HCT116 (cell line): ENCODE measurements around the gene DHCR7. TPM values are rescaled to one million over a fixed set of nuclear protein-coding genes. Genes with fewer than 3 reads are reported as not detected.

ENCODE experiments used
- ATAC-seq: fragments of 200-7000 bp; cut with Tn5 transposase; 2 replicates; pipeline ENCODE4 v1.9.1; 2020; ENCODE audit warnings: mild to moderate bottlenecking, moderate library complexity
- BruUV-seq: library from RNA; stranded (reverse); fragments of 400-500 nt; replicated peaks from 2 replicates; lab custom pipeline; 2021; lab: Mats Ljungman, UMichigan
- CTCF ChIA-PET: fragments of 300-600 bp; sonication (Branson Sonifier 250); formaldehyde crosslinking; loops from one replicate; lab custom pipeline; 2021; ENCODE audit warnings: antibody characterized with exemption; lab: Charles Lee
- POLR2A ChIA-PET: fragments of 300-600, 350-600 bp; sonication (Branson Sonifier 250); formaldehyde crosslinking; loops from one replicate; lab custom pipeline; 2021; ENCODE audit warnings: antibody characterized with exemption; lab: Charles Lee
- RAD21 ChIA-PET, 2 experiments: fragments of 300-600 bp; sonication (Branson Sonifier 250); formaldehyde crosslinking; loops; one replicate each; lab custom pipeline; 2023; ENCODE audit warnings: low total read pairs in 2 of 2; ENCODE audit not compliant: uncharacterized antibody in 2 of 2, unreplicated experiment in 2 of 2, low non-redundant PET in 1 of 2; lab: Charles Lee
- DNase-seq: peaks from one replicate; pipeline ENCODE4 v3.0.0-alpha.2; 2010; ENCODE audit warnings: low read depth, low spot score
- H2AFZ ChIP-seq: fragments of 200-600 bp; shearing (Covaris generic), sonication (generic); 2 replicates; pipeline ENCODE4 v1.6.1; 2017; ENCODE audit warnings: low read depth, mixed run types, mixed read lengths, antibody characterized with exemption, low read length; ENCODE audit not compliant: poor library complexity, severe bottlenecking
- H3K27ac ChIP-seq: 2 replicates; pipeline ENCODE4 v1.5.1; 2012; ENCODE audit warnings: low read depth, low read length
- H3K27me3 ChIP-seq: fragments of 200-600 bp; sonication (generic); 2 replicates; pipeline ENCODE4 v1.6.1; 2016; ENCODE audit warnings: mixed run types, low read length, mixed read lengths; ENCODE audit not compliant: insufficient read depth
- H3K36me3 ChIP-seq, 2 experiments: fragments of 200-500 bp in 1 of 2; fragments of 200-600 bp in 1 of 2; sonication (Bioruptor generic) in 1 of 2; sonication (generic) in 1 of 2; 2 replicates each; pipeline versions ENCODE4 v1.5.1 to v1.6.1; 2014 to 2016; ENCODE audit warnings: low read length in 2 of 2, inconsistent platforms in 1 of 2, mixed read lengths in 1 of 2, mixed run types in 1 of 2; ENCODE audit not compliant: insufficient read depth in 2 of 2, control insufficient read depth in 1 of 2
- H3K4me1 ChIP-seq, 2 experiments: fragments of 200-600 bp in 1 of 2; sonication (generic) in 1 of 2; 2 replicates each; pipeline versions ENCODE4 v1.5.1 to v1.6.1; 2012 to 2017; ENCODE audit warnings: low read length in 2 of 2, inconsistent platforms in 1 of 2, mild to moderate bottlenecking in 1 of 2, mixed read lengths in 1 of 2, mixed run types in 1 of 2, moderate library complexity in 1 of 2; ENCODE audit not compliant: insufficient read depth in 2 of 2, control insufficient read depth in 1 of 2
- H3K4me2 ChIP-seq: fragments of 200-600 bp; sonication (generic); 2 replicates; pipeline ENCODE4 v1.6.1; 2017; ENCODE audit warnings: mixed run types, low read length, mixed read lengths
- H3K4me3 ChIP-seq, 2 experiments: fragments of 200-600 bp in 1 of 2; sonication (generic) in 1 of 2; replicated peaks in 1 of 2; 2 replicates each; pipeline ENCODE4 v1.5.1; 2011 to 2016; ENCODE audit warnings: low read length in 2 of 2, control low read depth in 1 of 2, low read depth in 1 of 2, mild to moderate bottlenecking in 1 of 2, mixed read lengths in 1 of 2, mixed run types in 1 of 2
- H3K79me2 ChIP-seq: fragments of 200-600 bp; sonication (generic); 2 replicates; pipeline ENCODE4 v1.6.1; 2017; ENCODE audit warnings: mild to moderate bottlenecking, mixed run types, low read length, moderate library complexity, mixed read lengths; ENCODE audit not compliant: insufficient read depth
- H3K9ac ChIP-seq: fragments of 200-600 bp; sonication (generic); 2 replicates; pipeline ENCODE4 v1.6.1; 2016; ENCODE audit warnings: low read length, mixed read lengths
- H3K9me2 ChIP-seq: fragments of 200-600 bp; sonication (generic), shearing (Covaris generic); 2 replicates; pipeline ENCODE4 v1.6.1; 2017; ENCODE audit warnings: mixed run types, mild to moderate bottlenecking, moderate library complexity; ENCODE audit not compliant: insufficient read depth
- H3K9me3 ChIP-seq, 2 experiments: fragments of 200-500 bp in 1 of 2; fragments of 200-600 bp in 1 of 2; sonication (Bioruptor generic) in 1 of 2; sonication (generic) in 1 of 2; 2 replicates each; pipeline ENCODE4 v1.6.1; 2014 to 2017; ENCODE audit warnings: low read length in 2 of 2, mixed read lengths in 2 of 2, inconsistent platforms in 1 of 2, low read depth in 1 of 2, mild to moderate bottlenecking in 1 of 2, mixed run types in 1 of 2, moderate library complexity in 1 of 2; ENCODE audit not compliant: control insufficient read depth in 1 of 2, insufficient read depth in 1 of 2
- H4K20me1 ChIP-seq: fragments of 200-600 bp; sonication (generic), shearing (Covaris generic); 2 replicates; pipeline ENCODE4 v1.6.1; 2017; ENCODE audit warnings: mixed run types, mild to moderate bottlenecking, moderate library complexity; ENCODE audit not compliant: insufficient read depth
- CBX3 ChIP-seq: IDR thresholded peaks from 2 replicates; pipeline ENCODE4 v1.6.1; 2012; ENCODE audit warnings: low read depth
- CEBPB ChIP-seq: IDR thresholded peaks from 2 replicates; pipeline ENCODE4 v1.6.1; 2012; ENCODE audit warnings: low read depth
- EGR1 ChIP-seq: IDR thresholded peaks from 2 replicates; pipeline ENCODE4 v1.6.1; 2012; ENCODE audit warnings: low read depth
- ELF1 ChIP-seq: IDR thresholded peaks from 2 replicates; pipeline ENCODE4 v1.6.1; 2012; ENCODE audit warnings: low read depth, borderline replicate concordance
- EZH2 ChIP-seq: fragments of 200-600 bp; sonication (generic); IDR thresholded peaks from 2 replicates; pipeline ENCODE4 v1.6.1; 2017; ENCODE audit warnings: antibody characterized with exemption, mixed run types
- EZH2phosphoT487 ChIP-seq: fragments of 200-600 bp; IDR thresholded peaks from 2 replicates; pipeline ENCODE4 v1.6.1; 2018; ENCODE audit warnings: antibody characterized with exemption, borderline replicate concordance
- FOSL1 ChIP-seq: IDR thresholded peaks from 2 replicates; pipeline ENCODE4 v1.6.1; 2012; ENCODE audit warnings: low read depth
- JUND ChIP-seq: IDR thresholded peaks from 2 replicates; pipeline ENCODE4 v1.6.1; 2012
- POLR2A ChIP-seq: IDR thresholded peaks from 2 replicates; pipeline ENCODE4 v1.7.0; 2011; ENCODE audit warnings: borderline replicate concordance; ENCODE audit not compliant: insufficient read depth, insufficient read length; ENCODE audit errors: extremely low read depth
- POLR2AphosphoS5 ChIP-seq: IDR thresholded peaks from 2 replicates; pipeline ENCODE4 v1.6.1; 2011; ENCODE audit warnings: mild to moderate bottlenecking, low read depth, low read length, moderate library complexity
- RAD21 ChIP-seq: IDR thresholded peaks from 2 replicates; pipeline ENCODE4 v1.6.1; 2012; ENCODE audit warnings: low read depth, mild to moderate bottlenecking
- SIN3A ChIP-seq: IDR thresholded peaks from 2 replicates; pipeline ENCODE4 v1.6.1; 2012; ENCODE audit warnings: low read depth
- SP1 ChIP-seq: IDR thresholded peaks from 2 replicates; pipeline ENCODE4 v1.6.1; 2012; ENCODE audit warnings: low read depth
- SRF ChIP-seq: IDR thresholded peaks from 2 replicates; pipeline ENCODE4 v1.6.1; 2012; ENCODE audit warnings: low read depth
- TCF7L2 ChIP-seq: IDR thresholded peaks from 2 replicates; pipeline ENCODE4 v1.7.0; 2011; ENCODE audit warnings: borderline replicate concordance, inconsistent platforms; ENCODE audit not compliant: insufficient read depth, insufficient read length; ENCODE audit errors: extremely low read depth
- YY1 ChIP-seq: IDR thresholded peaks from 2 replicates; pipeline ENCODE4 v1.6.1; 2011; ENCODE audit warnings: low read length, low read depth, moderate library complexity, mild to moderate bottlenecking; ENCODE audit not compliant: insufficient replicate concordance; ENCODE audit errors: extremely low read depth
- ZBTB33 ChIP-seq: IDR thresholded peaks from 2 replicates; pipeline ENCODE4 v1.6.1; 2011; ENCODE audit warnings: mild to moderate bottlenecking, low read length, moderate library complexity; ENCODE audit not compliant: insufficient replicate concordance; ENCODE audit errors: extremely low read depth
- ZFX ChIP-seq: fragments of 450-650 bp; IDR thresholded peaks from 2 replicates; pipeline ENCODE4 v1.6.1; 2017
- intact Hi-C: fragments of 100-400 bp; cut with micrococcal nuclease; formaldehyde crosslinking; loops from 2 replicates; pipeline ENCODE4 v1.10.0; 2022
- total RNA-seq: library from RNA; stranded (reverse); gene quantifications from one replicate; pipeline ENCODE4 v1.2.1, GENCODE V29; 2021; ENCODE audit not compliant: unreplicated experiment
- TF ChIP-seq, protein P1 (sequence below), 3 experiments: fragments of 200-600 bp in 1 of 3; sonication (generic) in 1 of 3; IDR thresholded peaks in 2 of 3; conservative IDR thresholded peaks in 1 of 3; 2 replicates each; pipeline ENCODE4 v1.5.1; 2012 to 2017; ENCODE audit warnings: low read depth in 2 of 3, low read length in 2 of 3, antibody characterized with exemption in 1 of 3, borderline replicate concordance in 1 of 3, control low read depth in 1 of 3, mild to moderate bottlenecking in 1 of 3, mixed read lengths in 1 of 3, mixed run types in 1 of 3, moderate library complexity in 1 of 3; ENCODE audit not compliant: insufficient read depth in 1 of 3
- TF ChIP-seq, protein P2 (sequence below): IDR thresholded peaks from 2 replicates; pipeline ENCODE4 v1.6.1; 2012

Gene DHCR7
- total RNA-seq, 1 experiment from 2014 or later, result 115 TPM

- Histone ChIP-seq H2AFZ (no peak overlapping the region), H3K27me3 (no peaks in the 10 kb centered on the region), H3K4me1 (no peaks in the 10 kb centered on the region), H3K36me3 (peaks cover 0 to 5% of the 10 kb centered on the region in 2 experiments; a peak in 1 of 4 replicates), H3K4me2 (no peak overlapping the region), H3K9me2 (no peaks in the 10 kb centered on the region), H4K20me1 (no peaks in the 10 kb centered on the region), H3K9me3 (no peaks in the 10 kb centered on the region), H3K4me3 (no peak overlapping the region), H3K79me2 (no peaks in the 10 kb centered on the region), H3K27ac (no peak overlapping the region), H3K9ac (no peak overlapping the region)
- BruUV-seq, result no TSS peak
- TF ChIP-seq CEBPB (no peak), EZH2phosphoT487 (no peak), SRF (no peak), YY1 (no peak), POLR2A (no peak), EGR1 (no peak), ELF1 (no peak), ZBTB33 (no peak), ZFX (no peak), EZH2 (no peak), TCF7L2 (no peak), POLR2AphosphoS5 (no peak), CBX3 (no peak), SP1 (no peak), RAD21 (no peak), SIN3A (no peak), FOSL1 (no peak), JUND (no peak)
- TF ChIP-seq, protein P1, sequence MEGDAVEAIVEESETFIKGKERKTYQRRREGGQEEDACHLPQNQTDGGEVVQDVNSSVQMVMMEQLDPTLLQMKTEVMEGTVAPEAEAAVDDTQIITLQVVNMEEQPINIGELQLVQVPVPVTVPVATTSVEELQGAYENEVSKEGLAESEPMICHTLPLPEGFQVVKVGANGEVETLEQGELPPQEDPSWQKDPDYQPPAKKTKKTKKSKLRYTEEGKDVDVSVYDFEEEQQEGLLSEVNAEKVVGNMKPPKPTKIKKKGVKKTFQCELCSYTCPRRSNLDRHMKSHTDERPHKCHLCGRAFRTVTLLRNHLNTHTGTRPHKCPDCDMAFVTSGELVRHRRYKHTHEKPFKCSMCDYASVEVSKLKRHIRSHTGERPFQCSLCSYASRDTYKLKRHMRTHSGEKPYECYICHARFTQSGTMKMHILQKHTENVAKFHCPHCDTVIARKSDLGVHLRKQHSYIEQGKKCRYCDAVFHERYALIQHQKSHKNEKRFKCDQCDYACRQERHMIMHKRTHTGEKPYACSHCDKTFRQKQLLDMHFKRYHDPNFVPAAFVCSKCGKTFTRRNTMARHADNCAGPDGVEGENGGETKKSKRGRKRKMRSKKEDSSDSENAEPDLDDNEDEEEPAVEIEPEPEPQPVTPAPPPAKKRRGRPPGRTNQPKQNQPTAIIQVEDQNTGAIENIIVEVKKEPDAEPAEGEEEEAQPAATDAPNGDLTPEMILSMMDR (IDR thresholded peaks at IDR 0.05 in 2 of 3, conservative IDR thresholded peaks at IDR 0.05 in 1 of 3; ENCODE audit: borderline replicate concordance in 1 of 3, insufficient read depth in 1 of 3, low read depth in 2 of 3, low read length in 2 of 3), result no peak
- TF ChIP-seq, protein P2, sequence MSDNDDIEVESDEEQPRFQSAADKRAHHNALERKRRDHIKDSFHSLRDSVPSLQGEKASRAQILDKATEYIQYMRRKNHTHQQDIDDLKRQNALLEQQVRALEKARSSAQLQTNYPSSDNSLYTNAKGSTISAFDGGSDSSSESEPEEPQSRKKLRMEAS, result no peak
- ChIA-PET CTCF (no interaction called here), RAD21 (no interaction called here), POLR2A (no interaction called here)
- ATAC-seq (no peak), DNase-seq (no peak)
- intact Hi-C loops, result no loop called here
These were observed 25.0 kb upstream of the DHCR7 start for GRCh38 chr11:71472941-71473792.
